Measurements from ENCODE around the gene PPM1N.

Gene PPM1N

GRCh38 chr19:45475537-45476291, 22.5 kb upstream of the PPM1N start:
- Histone ChIP-seq H3K36me3 (ENCODE audit: control insufficient read depth in 5 of 5, insufficient read depth in 5 of 5, low read length in 5 of 5) (peaks cover 0 to 27% (median 23%) of the 10 kb centered on the region in 5 donors), H3K4me3 (ENCODE audit: low read depth in 1 of 5, low read length in 5 of 5) (no peak overlapping the region), H3K9ac (ENCODE audit: low read length in 5 of 5) (no peak overlapping the region), H3K4me1 (ENCODE audit: control insufficient read depth in 5 of 5, insufficient read depth in 5 of 5, low read length in 5 of 5) (peaks cover 3 to 33% (median 16%) of the 10 kb centered on the region in 5 donors), H3K27me3 (ENCODE audit: control insufficient read depth in 5 of 5, insufficient read depth in 4 of 5, low read length in 5 of 5) (peaks cover 0 to 5% (median 2%) of the 10 kb centered on the region in 5 donors), H3K27ac (ENCODE audit: low read depth, low read length) (no peak overlapping the region), H3K9me3 (ENCODE audit: control insufficient read depth in 5 of 5, low read length in 5 of 5) (no peaks in the 10 kb centered on the region)

GRCh38 chr19:45476304-45476703, 21.9 kb upstream of the PPM1N start:
- Histone ChIP-seq H3K27ac (ENCODE audit: low read depth, low read length) (no peak overlapping the region), H3K9ac (ENCODE audit: low read length in 5 of 5) (no peak overlapping the region), H3K9me3 (ENCODE audit: control insufficient read depth in 5 of 5, low read length in 5 of 5) (no peaks in the 10 kb centered on the region), H3K4me1 (ENCODE audit: control insufficient read depth in 5 of 5, insufficient read depth in 5 of 5, low read length in 5 of 5) (peaks cover 1 to 27% (median 12%) of the 10 kb centered on the region in 5 donors), H3K27me3 (ENCODE audit: control insufficient read depth in 5 of 5, insufficient read depth in 4 of 5, low read length in 5 of 5) (peaks cover 0 to 4% (median 2%) of the 10 kb centered on the region in 5 donors), H3K4me3 (ENCODE audit: low read depth in 1 of 5, low read length in 5 of 5) (no peak overlapping the region), H3K36me3 (ENCODE audit: control insufficient read depth in 5 of 5, insufficient read depth in 5 of 5, low read length in 5 of 5) (peaks cover 0 to 21% (median 17%) of the 10 kb centered on the region in 5 donors)

GRCh38 chr19:45477186-45477585, 21.1 kb upstream of the PPM1N start:
- Histone ChIP-seq H3K27me3 (ENCODE audit: control insufficient read depth in 5 of 5, insufficient read depth in 4 of 5, low read length in 5 of 5) (peaks cover 0 to 4% (median 0%) of the 10 kb centered on the region in 5 donors), H3K4me1 (ENCODE audit: control insufficient read depth in 5 of 5, insufficient read depth in 5 of 5, low read length in 5 of 5) (peaks cover 1 to 20% (median 11%) of the 10 kb centered on the region in 5 donors), H3K36me3 (ENCODE audit: control insufficient read depth in 5 of 5, insufficient read depth in 5 of 5, low read length in 5 of 5) (peaks cover 0 to 12% (median 8%) of the 10 kb centered on the region in 5 donors), H3K27ac (ENCODE audit: low read depth, low read length) (no peak overlapping the region), H3K4me3 (ENCODE audit: low read depth in 1 of 5, low read length in 5 of 5) (no peak overlapping the region), H3K9ac (ENCODE audit: low read length in 5 of 5) (no peak overlapping the region), H3K9me3 (ENCODE audit: control insufficient read depth in 5 of 5, low read length in 5 of 5) (no peaks in the 10 kb centered on the region)

GRCh38 chr19:45477713-45478453, 20.4 kb upstream of the PPM1N start:
- H3K36me3 ChIP-seq (ENCODE audit: control insufficient read depth in 5 of 5, insufficient read depth in 5 of 5, low read length in 5 of 5): peaks cover 0 to 5% (median 1%) of the 10 kb centered on the region in 5 donors
- peak overlapping the region; percentile 63 to 87 (median 68) for H3K4me3 ChIP-seq (ENCODE audit: low read depth in 1 of 5, low read length in 5 of 5)
- peak overlapping the region; percentile 99 for H3K27ac ChIP-seq (ENCODE audit: low read depth, low read length)
- H3K27me3 ChIP-seq (ENCODE audit: control insufficient read depth in 5 of 5, insufficient read depth in 4 of 5, low read length in 5 of 5): peaks cover 0 to 4% (median 0%) of the 10 kb centered on the region in 5 donors
- no peaks in the 10 kb centered on the region for H3K9me3 ChIP-seq (ENCODE audit: control insufficient read depth in 5 of 5, low read length in 5 of 5)
- peaks cover 1 to 14% (median 9%) of the 10 kb centered on the region in 5 donors for H3K4me1 ChIP-seq (ENCODE audit: control insufficient read depth in 5 of 5, insufficient read depth in 5 of 5, low read length in 5 of 5)
- H3K9ac ChIP-seq (ENCODE audit: low read length in 5 of 5): peak overlapping the region in 4 of 5 donors; percentile 67 to 98 (median 92)

GRCh38 chr19:45478454-45479238, 19.6 kb upstream of the PPM1N start:
- H3K9me3 ChIP-seq (ENCODE audit: control insufficient read depth in 5 of 5, low read length in 5 of 5): no peaks in the 10 kb centered on the region
- H3K36me3 ChIP-seq (ENCODE audit: control insufficient read depth in 5 of 5, insufficient read depth in 5 of 5, low read length in 5 of 5): peaks cover 0 to 3% (median 0%) of the 10 kb centered on the region in 5 donors
- peak overlapping the region; percentile 67 to 98 (median 87) for H3K9ac ChIP-seq (ENCODE audit: low read length in 5 of 5)
- H3K4me1 ChIP-seq (ENCODE audit: control insufficient read depth in 5 of 5, insufficient read depth in 5 of 5, low read length in 5 of 5): peaks cover 1 to 14% (median 9%) of the 10 kb centered on the region in 5 donors
- peaks cover 0 to 3% (median 0%) of the 10 kb centered on the region in 5 donors for H3K27me3 ChIP-seq (ENCODE audit: control insufficient read depth in 5 of 5, insufficient read depth in 4 of 5, low read length in 5 of 5)
- H3K27ac ChIP-seq (ENCODE audit: low read depth, low read length): peak overlapping the region; percentile 99
- peak overlapping the region; percentile 63 to 87 (median 68) for H3K4me3 ChIP-seq (ENCODE audit: low read depth in 1 of 5, low read length in 5 of 5)

- H3K36me3 ChIP-seq (ENCODE audit: control insufficient read depth in 5 of 5, insufficient read depth in 5 of 5, low read length in 5 of 5): no peaks in the 10 kb centered on the region
- no peaks in the 10 kb centered on the region for H3K27me3 ChIP-seq (ENCODE audit: control insufficient read depth in 5 of 5, insufficient read depth in 4 of 5, low read length in 5 of 5)
Observed at GRCh38 chr19:45483033-45483432, 15.2 kb upstream of the PPM1N start.

GRCh38 chr19:45484273-45484945, 13.8 kb upstream of the PPM1N start:
- H3K4me3 ChIP-seq (ENCODE audit: low read depth in 1 of 5, low read length in 5 of 5): no peak overlapping the region
- H3K27me3 ChIP-seq (ENCODE audit: control insufficient read depth in 5 of 5, insufficient read depth in 4 of 5, low read length in 5 of 5): no peaks in the 10 kb centered on the region
- peaks cover 0 to 3% (median 0%) of the 10 kb centered on the region in 5 donors for H3K36me3 ChIP-seq (ENCODE audit: control insufficient read depth in 5 of 5, insufficient read depth in 5 of 5, low read length in 5 of 5)
- H3K4me1 ChIP-seq (ENCODE audit: control insufficient read depth in 5 of 5, insufficient read depth in 5 of 5, low read length in 5 of 5): peaks cover 0 to 7% (median 3%) of the 10 kb centered on the region in 5 donors
- no peaks in the 10 kb centered on the region for H3K9me3 ChIP-seq (ENCODE audit: control insufficient read depth in 5 of 5, low read length in 5 of 5)
- H3K9ac ChIP-seq (ENCODE audit: low read length in 5 of 5): no peak overlapping the region
- no peak overlapping the region for H3K27ac ChIP-seq (ENCODE audit: low read depth, low read length)

More at GRCh38 chr19:45483033-45483432, 15.2 kb upstream of the PPM1N start:
- Histone ChIP-seq H3K9ac (ENCODE audit: low read length in 5 of 5) (no peak overlapping the region), H3K27ac (ENCODE audit: low read depth, low read length) (no peak overlapping the region), H3K4me1 (ENCODE audit: control insufficient read depth in 5 of 5, insufficient read depth in 5 of 5, low read length in 5 of 5) (peaks cover 0 to 14% (median 10%) of the 10 kb centered on the region in 5 donors), H3K9me3 (ENCODE audit: control insufficient read depth in 5 of 5, low read length in 5 of 5) (no peaks in the 10 kb centered on the region), H3K4me3 (ENCODE audit: low read depth in 1 of 5, low read length in 5 of 5) (no peak overlapping the region)

GRCh38 chr19:45485305-45486077, 12.8 kb upstream of the PPM1N start:
- H3K4me3 ChIP-seq (ENCODE audit: low read depth in 1 of 5, low read length in 5 of 5): peak overlapping the region; percentile 64 to 74 (median 71)
- peak overlapping the region; percentile 67 for H3K27ac ChIP-seq (ENCODE audit: low read depth, low read length)
- H3K27me3 ChIP-seq (ENCODE audit: control insufficient read depth in 5 of 5, insufficient read depth in 4 of 5, low read length in 5 of 5): no peaks in the 10 kb centered on the region
- peaks cover 0 to 3% (median 0%) of the 10 kb centered on the region in 5 donors for H3K36me3 ChIP-seq (ENCODE audit: control insufficient read depth in 5 of 5, insufficient read depth in 5 of 5, low read length in 5 of 5)
- peaks cover 0 to 7% (median 3%) of the 10 kb centered on the region in 5 donors for H3K4me1 ChIP-seq (ENCODE audit: control insufficient read depth in 5 of 5, insufficient read depth in 5 of 5, low read length in 5 of 5)
- H3K9me3 ChIP-seq (ENCODE audit: control insufficient read depth in 5 of 5, low read length in 5 of 5): no peaks in the 10 kb centered on the region
- peak overlapping the region in 4 of 5 donors; percentile 16 to 61 (median 24) for H3K9ac ChIP-seq (ENCODE audit: low read length in 5 of 5)

Data from subcutaneous abdominal adipose tissue (tissue), 5 donors.